GM23248 (cell line): Measurements from ENCODE around the gene MRPL17.

ENCODE experiments used
- EZH2 ChIP-seq: fragments of 200-600 bp; sonication (generic); IDR thresholded peaks from 2 replicates; pipeline ENCODE4 v1.6.1; 2018; ENCODE audit warnings: antibody characterized with exemption, mild to moderate bottlenecking; ENCODE audit not compliant: insufficient read depth, poor library complexity, severe bottlenecking
- EZH2phosphoT487 ChIP-seq: fragments of 200-600 bp; sonication (generic); IDR thresholded peaks from 2 replicates; pipeline ENCODE4 v1.6.1; 2018; ENCODE audit warnings: antibody characterized with exemption, moderate library complexity, mild to moderate bottlenecking, low read depth; ENCODE audit not compliant: insufficient read depth

DNA sequence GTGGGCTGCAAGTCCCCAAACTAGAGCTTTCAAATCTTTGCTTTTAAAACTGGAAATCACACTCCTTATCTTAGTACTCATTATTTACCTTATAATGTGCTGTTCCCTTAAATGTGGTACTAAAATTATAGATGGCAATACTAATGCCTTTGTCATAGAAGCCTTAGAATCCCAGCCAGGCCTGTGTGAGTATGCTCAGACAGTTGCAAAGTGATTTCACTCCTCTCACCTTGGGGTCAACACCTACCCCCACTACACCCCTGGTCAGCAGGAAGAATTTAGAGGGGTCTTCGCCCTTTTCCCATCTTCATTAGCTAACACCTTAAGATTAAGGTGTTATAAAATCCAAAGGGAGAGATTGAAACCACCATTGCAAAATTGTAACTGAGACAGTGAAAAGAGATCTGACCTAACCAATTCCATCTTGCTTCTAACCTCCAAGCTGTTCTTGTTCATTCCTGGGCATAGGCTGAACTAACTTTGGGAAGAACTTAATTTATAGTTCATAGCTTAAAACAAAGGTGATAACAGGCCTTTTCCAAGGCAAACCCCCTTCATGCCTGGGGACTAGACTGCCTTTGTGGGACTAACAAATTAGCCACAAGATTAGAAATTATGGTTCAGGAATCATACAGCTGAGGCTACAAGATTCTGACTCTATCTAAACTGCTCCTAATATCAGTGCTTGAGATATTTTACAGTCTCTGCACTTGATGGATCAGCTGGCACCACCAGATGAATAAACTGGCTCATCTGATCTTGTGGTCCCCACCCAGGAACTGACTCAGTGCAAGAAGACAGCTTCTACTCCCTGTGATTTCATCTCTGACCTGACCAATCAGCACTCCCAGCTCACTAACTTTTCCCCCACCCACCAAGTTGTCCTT lies 10.4 kb upstream of the MRPL17 start:
- TF ChIP-seq EZH2phosphoT487 (no peak), EZH2 (no peak)
